ENCODE measurements around the gene HMCN1. TPM values are rescaled to one million over a fixed set of nuclear protein-coding genes. Genes with fewer than 3 reads are reported as not detected.

The HMCN1 gene
- total and polyA plus RNA-seq, 4 donors = 1.5 to 6.8 (median 3.5) TPM

DNA sequence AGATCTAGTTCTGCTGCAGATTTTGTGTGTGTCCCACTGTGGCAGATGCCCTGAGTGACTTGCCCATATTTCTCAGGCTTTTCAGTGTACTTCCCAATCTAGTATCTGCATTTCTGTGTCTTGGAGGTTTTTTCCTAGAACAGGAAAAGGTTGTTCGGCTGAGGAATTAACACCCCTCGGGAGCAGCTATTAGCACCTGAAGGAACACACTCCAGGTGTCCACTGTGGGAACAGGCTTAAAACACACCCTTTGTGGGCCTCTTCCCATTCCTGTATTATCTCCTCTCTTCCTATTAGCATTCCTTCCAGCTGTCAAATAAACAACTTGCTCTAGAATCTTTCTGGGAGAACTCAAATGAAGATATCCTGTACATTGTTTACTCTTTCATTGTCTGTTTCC lies 178.3 kb downstream of the HMCN1 start:
- no peaks in the 10 kb centered on the region for H3K36me3 ChIP-seq (ENCODE audit: control insufficient read depth in 4 of 4, insufficient read depth in 3 of 4, low read depth in 1 of 4, low read length in 3 of 4)
- H3K4me3 ChIP-seq (ENCODE audit: low read depth in 1 of 3, low read length in 3 of 3) = no peak overlapping the region
- DNase-seq (ENCODE audit: low spot score) = no peak
- H3K4me1 ChIP-seq (ENCODE audit: control insufficient read depth in 4 of 4, insufficient read depth in 4 of 4, low read length in 3 of 4) = no peaks in the 10 kb centered on the region
- no peaks in the 10 kb centered on the region for H3K9me3 ChIP-seq (ENCODE audit: control insufficient read depth in 4 of 4, low read length in 3 of 4)
- TF ChIP-seq TAF1 (conservative IDR thresholded peaks at IDR 0.05) (no peak), JUND (IDR thresholded peaks at IDR 0.05) (no peak), NR2F2 (IDR thresholded peaks at IDR 0.05) (no peak), EGR1 (IDR thresholded peaks at IDR 0.05; ENCODE audit: low read depth in 2 of 2) (no peak), SP1 (IDR thresholded peaks at IDR 0.05) (no peak), GABPA (IDR thresholded peaks at IDR 0.05 in 1 of 2, conservative IDR thresholded peaks at IDR 0.05 in 1 of 2) (no peak)
- TF ChIP-seq, protein P1, sequence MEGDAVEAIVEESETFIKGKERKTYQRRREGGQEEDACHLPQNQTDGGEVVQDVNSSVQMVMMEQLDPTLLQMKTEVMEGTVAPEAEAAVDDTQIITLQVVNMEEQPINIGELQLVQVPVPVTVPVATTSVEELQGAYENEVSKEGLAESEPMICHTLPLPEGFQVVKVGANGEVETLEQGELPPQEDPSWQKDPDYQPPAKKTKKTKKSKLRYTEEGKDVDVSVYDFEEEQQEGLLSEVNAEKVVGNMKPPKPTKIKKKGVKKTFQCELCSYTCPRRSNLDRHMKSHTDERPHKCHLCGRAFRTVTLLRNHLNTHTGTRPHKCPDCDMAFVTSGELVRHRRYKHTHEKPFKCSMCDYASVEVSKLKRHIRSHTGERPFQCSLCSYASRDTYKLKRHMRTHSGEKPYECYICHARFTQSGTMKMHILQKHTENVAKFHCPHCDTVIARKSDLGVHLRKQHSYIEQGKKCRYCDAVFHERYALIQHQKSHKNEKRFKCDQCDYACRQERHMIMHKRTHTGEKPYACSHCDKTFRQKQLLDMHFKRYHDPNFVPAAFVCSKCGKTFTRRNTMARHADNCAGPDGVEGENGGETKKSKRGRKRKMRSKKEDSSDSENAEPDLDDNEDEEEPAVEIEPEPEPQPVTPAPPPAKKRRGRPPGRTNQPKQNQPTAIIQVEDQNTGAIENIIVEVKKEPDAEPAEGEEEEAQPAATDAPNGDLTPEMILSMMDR (IDR thresholded peaks at IDR 0.05; ENCODE audit: low read depth, low read length, missing input control) = no peak
- TF ChIP-seq, protein P2, sequence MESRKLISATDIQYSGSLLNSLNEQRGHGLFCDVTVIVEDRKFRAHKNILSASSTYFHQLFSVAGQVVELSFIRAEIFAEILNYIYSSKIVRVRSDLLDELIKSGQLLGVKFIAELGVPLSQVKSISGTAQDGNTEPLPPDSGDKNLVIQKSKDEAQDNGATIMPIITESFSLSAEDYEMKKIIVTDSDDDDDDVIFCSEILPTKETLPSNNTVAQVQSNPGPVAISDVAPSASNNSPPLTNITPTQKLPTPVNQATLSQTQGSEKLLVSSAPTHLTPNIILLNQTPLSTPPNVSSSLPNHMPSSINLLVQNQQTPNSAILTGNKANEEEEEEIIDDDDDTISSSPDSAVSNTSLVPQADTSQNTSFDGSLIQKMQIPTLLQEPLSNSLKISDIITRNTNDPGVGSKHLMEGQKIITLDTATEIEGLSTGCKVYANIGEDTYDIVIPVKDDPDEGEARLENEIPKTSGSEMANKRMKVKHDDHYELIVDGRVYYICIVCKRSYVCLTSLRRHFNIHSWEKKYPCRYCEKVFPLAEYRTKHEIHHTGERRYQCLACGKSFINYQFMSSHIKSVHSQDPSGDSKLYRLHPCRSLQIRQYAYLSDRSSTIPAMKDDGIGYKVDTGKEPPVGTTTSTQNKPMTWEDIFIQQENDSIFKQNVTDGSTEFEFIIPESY (IDR thresholded peaks at IDR 0.05) = no peak
- H3K9ac ChIP-seq (ENCODE audit: low read depth in 1 of 2, low read length in 2 of 2) = no peak overlapping the region
- H3K27ac ChIP-seq (ENCODE audit: low read depth in 1 of 2, low read length in 2 of 2) = no peak overlapping the region
- WGBS = 36% methylated on average over 2 of the region's 2 CpGs
- no peaks in the 10 kb centered on the region for H3K27me3 ChIP-seq (ENCODE audit: control insufficient read depth in 4 of 4, insufficient read depth in 4 of 4, low read length in 3 of 4)

DNA sequence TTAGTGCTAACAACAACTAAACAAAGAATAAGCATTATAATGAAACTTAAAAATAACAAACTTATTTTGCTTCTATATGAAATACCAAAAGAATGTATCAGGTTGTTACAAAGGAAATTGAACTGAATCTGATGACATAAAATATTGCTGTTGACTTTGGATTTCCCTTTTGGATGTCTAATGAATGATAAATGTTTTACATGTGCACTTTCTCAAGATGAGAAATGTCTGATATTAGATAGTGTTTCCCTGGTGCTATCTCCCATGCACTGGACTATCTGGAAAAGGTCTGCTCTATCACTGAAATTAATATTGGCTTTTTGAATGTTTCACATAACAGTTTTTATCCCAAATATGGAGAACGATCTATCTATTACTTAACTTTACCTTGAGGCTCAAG lies 179.9 kb downstream of the HMCN1 start:
- no peaks in the 10 kb centered on the region for H3K9me3 ChIP-seq (ENCODE audit: control insufficient read depth in 4 of 4, low read length in 3 of 4)
- TF ChIP-seq NR2F2 (IDR thresholded peaks at IDR 0.05) = no peak
- TF ChIP-seq HNF4A (conservative IDR thresholded peaks at IDR 0.05) = no peak
- TF ChIP-seq, protein P2 (IDR thresholded peaks at IDR 0.05) = no peak
- TF ChIP-seq GABPA (IDR thresholded peaks at IDR 0.05 in 1 of 2, conservative IDR thresholded peaks at IDR 0.05 in 1 of 2) = no peak
- TF ChIP-seq, protein P1 (IDR thresholded peaks at IDR 0.05; ENCODE audit: low read depth, low read length, missing input control) = no peak
- no peak for TF ChIP-seq RXRA (IDR thresholded peaks at IDR 0.05)
- TF ChIP-seq, protein P3, sequence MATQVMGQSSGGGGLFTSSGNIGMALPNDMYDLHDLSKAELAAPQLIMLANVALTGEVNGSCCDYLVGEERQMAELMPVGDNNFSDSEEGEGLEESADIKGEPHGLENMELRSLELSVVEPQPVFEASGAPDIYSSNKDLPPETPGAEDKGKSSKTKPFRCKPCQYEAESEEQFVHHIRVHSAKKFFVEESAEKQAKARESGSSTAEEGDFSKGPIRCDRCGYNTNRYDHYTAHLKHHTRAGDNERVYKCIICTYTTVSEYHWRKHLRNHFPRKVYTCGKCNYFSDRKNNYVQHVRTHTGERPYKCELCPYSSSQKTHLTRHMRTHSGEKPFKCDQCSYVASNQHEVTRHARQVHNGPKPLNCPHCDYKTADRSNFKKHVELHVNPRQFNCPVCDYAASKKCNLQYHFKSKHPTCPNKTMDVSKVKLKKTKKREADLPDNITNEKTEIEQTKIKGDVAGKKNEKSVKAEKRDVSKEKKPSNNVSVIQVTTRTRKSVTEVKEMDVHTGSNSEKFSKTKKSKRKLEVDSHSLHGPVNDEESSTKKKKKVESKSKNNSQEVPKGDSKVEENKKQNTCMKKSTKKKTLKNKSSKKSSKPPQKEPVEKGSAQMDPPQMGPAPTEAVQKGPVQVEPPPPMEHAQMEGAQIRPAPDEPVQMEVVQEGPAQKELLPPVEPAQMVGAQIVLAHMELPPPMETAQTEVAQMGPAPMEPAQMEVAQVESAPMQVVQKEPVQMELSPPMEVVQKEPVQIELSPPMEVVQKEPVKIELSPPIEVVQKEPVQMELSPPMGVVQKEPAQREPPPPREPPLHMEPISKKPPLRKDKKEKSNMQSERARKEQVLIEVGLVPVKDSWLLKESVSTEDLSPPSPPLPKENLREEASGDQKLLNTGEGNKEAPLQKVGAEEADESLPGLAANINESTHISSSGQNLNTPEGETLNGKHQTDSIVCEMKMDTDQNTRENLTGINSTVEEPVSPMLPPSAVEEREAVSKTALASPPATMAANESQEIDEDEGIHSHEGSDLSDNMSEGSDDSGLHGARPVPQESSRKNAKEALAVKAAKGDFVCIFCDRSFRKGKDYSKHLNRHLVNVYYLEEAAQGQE (IDR thresholded peaks at IDR 0.05) = no peak
- TF ChIP-seq SP1 (IDR thresholded peaks at IDR 0.05) = no peak
- TF ChIP-seq, protein P4, sequence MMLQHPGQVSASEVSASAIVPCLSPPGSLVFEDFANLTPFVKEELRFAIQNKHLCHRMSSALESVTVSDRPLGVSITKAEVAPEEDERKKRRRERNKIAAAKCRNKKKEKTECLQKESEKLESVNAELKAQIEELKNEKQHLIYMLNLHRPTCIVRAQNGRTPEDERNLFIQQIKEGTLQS (IDR thresholded peaks at IDR 0.05) = no peak
- no peak for TF ChIP-seq FOXA2 (IDR thresholded peaks at IDR 0.05)
- TF ChIP-seq JUND (IDR thresholded peaks at IDR 0.05) = no peak
- no peak for TF ChIP-seq FOXA1 (IDR thresholded peaks at IDR 0.05)
- TF ChIP-seq RAD21 (IDR thresholded peaks at IDR 0.05) = no peak
- TF ChIP-seq YY1 (IDR thresholded peaks at IDR 0.05) = no peak
- H3K27ac ChIP-seq (ENCODE audit: low read depth in 1 of 2, low read length in 2 of 2) = no peak overlapping the region
- H3K4me3 ChIP-seq (ENCODE audit: low read depth in 1 of 3, low read length in 3 of 3) = no peak overlapping the region
- 83% methylated on average over 1 of the region's 1 CpG for WGBS
- DNase-seq (ENCODE audit: low spot score) = no peak
- H3K9ac ChIP-seq (ENCODE audit: low read depth in 1 of 2, low read length in 2 of 2) = no peak overlapping the region
- H3K36me3 ChIP-seq (ENCODE audit: control insufficient read depth in 4 of 4, insufficient read depth in 3 of 4, low read depth in 1 of 4, low read length in 3 of 4) = no peaks in the 10 kb centered on the region
- no peaks in the 10 kb centered on the region for H3K27me3 ChIP-seq (ENCODE audit: control insufficient read depth in 4 of 4, insufficient read depth in 4 of 4, low read length in 3 of 4)
- H3K4me1 ChIP-seq (ENCODE audit: control insufficient read depth in 4 of 4, insufficient read depth in 4 of 4, low read length in 3 of 4) = no peaks in the 10 kb centered on the region

All from liver (tissue), 9 donors.